ENCODE results near the gene PIGM.

GRCh38 chr1:160018900-160019299 lies 12.9 kb downstream of the PIGM start:
- TF ChIP-seq, protein P1, sequence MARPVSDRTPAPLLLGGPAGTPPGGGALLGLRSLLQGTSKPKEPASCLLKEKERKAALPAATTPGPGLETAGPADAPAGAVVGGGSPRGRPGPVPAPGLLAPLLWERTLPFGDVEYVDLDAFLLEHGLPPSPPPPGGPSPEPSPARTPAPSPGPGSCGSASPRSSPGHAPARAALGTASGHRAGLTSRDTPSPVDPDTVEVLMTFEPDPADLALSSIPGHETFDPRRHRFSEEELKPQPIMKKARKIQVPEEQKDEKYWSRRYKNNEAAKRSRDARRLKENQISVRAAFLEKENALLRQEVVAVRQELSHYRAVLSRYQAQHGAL (CRISPR knock-in tag; IDR thresholded peaks at IDR 0.05; ENCODE audit: not compliant biosample characterization) = no peak
- TF ChIP-seq SIN3A (IDR thresholded peaks at IDR 0.05; ENCODE audit: borderline replicate concordance, low read depth, low read length) = no peak
